Kidney (tissue), 14 donors: Measurements from ENCODE around the gene RGP1. TPM values are rescaled to one million over a fixed set of nuclear protein-coding genes. Genes with fewer than 3 reads are reported as not detected.
A peak's percentile ranks its signal among the peaks of the same experiment; 100 is the strongest.

Experiments
- DNase-seq, 5 donors: peaks; one replicate each; pipeline ENCODE4 v3.0.0-alpha.2; 2013 to 2020
- FAIRE-seq: peaks from 2 replicates; lab custom pipeline; 2012; peaks lifted over from hg19 to GRCh38; lab: Jason Lieb, UNC
- H3K27ac ChIP-seq, 2 donors: one replicate each; pipeline ENCODE4 v1.7.0; 2013; ENCODE audit warnings: low read depth in 2 of 2, low read length in 2 of 2, inconsistent platforms in 1 of 2
- H3K27me3 ChIP-seq: one replicate; pipeline ENCODE4 v1.7.1; 2013; ENCODE audit warnings: low read length, inconsistent platforms; ENCODE audit not compliant: control insufficient read depth, insufficient read depth
- H3K36me3 ChIP-seq, 3 donors: one replicate each; pipeline versions ENCODE4 v1.7.0 to v1.7.1; 2013; ENCODE audit warnings: low read length in 3 of 3, control low read depth in 1 of 3, inconsistent platforms in 1 of 3; ENCODE audit not compliant: insufficient read depth in 3 of 3, control insufficient read depth in 2 of 3
- H3K4me1 ChIP-seq, 3 donors: one replicate each; pipeline versions ENCODE4 v1.7.0 to v1.7.1; 2013; ENCODE audit warnings: low read length in 3 of 3, inconsistent platforms in 1 of 3, low read depth in 1 of 3; ENCODE audit not compliant: control insufficient read depth in 2 of 3, insufficient read depth in 2 of 3
- H3K4me3 ChIP-seq, 3 donors: one replicate each; pipeline versions ENCODE4 v1.7.0 to v1.8.1; 2013; ENCODE audit warnings: low read length in 3 of 3, control low read depth in 1 of 3, inconsistent platforms in 1 of 3
- H3K9ac ChIP-seq, 3 donors: one replicate each; pipeline versions ENCODE4 v1.7.0 to v1.7.1; 2013; ENCODE audit warnings: low read length in 3 of 3, control low read depth in 1 of 3, inconsistent platforms in 1 of 3
- H3K9me3 ChIP-seq, 3 donors: one replicate each; pipeline versions ENCODE4 v1.7.0 to v1.7.1; 2013; ENCODE audit warnings: low read length in 3 of 3, control low read depth in 1 of 3, inconsistent platforms in 1 of 3; ENCODE audit not compliant: control insufficient read depth in 2 of 3, insufficient read depth in 1 of 3
- intact Hi-C: fragments of 100-400 bp; cut with DNase I; formaldehyde crosslinking; loops from one replicate; pipeline ENCODE4 v1.11.1; 2022
- microRNA-seq: library from miRNA; unstranded; fragments of <30 nt; microRNA quantifications from one replicate; pipeline ENCODE4 v1.2.0, GENCODE V29; 2020
- polyA plus RNA-seq: library from polyadenylated mRNA; stranded (reverse); fragments of 350-450 nt; fragmentation: Illumina TruSeq; extraction: RNeasy Lipid Tissue Mini Kit (QIAGEN cat#74804); gene quantifications from one replicate; pipeline ENCODE4 v1.2.3, GENCODE V29; 2014; ENCODE audit warnings: low read depth, low replicate concordance; ENCODE audit not compliant: insufficient read depth
- total RNA-seq: library from RNA; stranded (reverse); fragmentation: NEBNext Ultra II Directional; extraction: Animal tissue kit (Norgen Biotek cat#: 25700); gene quantifications from one replicate; pipeline ENCODE4 v1.2.1, GENCODE V29; 2021
- TF ChIP-seq, protein P1 (sequence below): IDR thresholded peaks from 3 replicates; pipeline ENCODE4 v1.5.1; 2012; ENCODE audit warnings: mild to moderate bottlenecking, moderate library complexity, borderline replicate concordance; ENCODE audit not compliant: insufficient read depth; ENCODE audit errors: extremely low read depth
- donor health status: control.
- donor health status: control.
- donor health status: control.
- donor health status: control.
- donor health status: control.
- donor health status: DM: yes; HTN: yes; CAD: no.
- donor health status: Normal renal cell carcinoma (clear cell type).

RGP1 gene
- total and polyA plus RNA-seq, 2 donors from 2014 or later, result 11.0 to 39.2 TPM

DNA sequence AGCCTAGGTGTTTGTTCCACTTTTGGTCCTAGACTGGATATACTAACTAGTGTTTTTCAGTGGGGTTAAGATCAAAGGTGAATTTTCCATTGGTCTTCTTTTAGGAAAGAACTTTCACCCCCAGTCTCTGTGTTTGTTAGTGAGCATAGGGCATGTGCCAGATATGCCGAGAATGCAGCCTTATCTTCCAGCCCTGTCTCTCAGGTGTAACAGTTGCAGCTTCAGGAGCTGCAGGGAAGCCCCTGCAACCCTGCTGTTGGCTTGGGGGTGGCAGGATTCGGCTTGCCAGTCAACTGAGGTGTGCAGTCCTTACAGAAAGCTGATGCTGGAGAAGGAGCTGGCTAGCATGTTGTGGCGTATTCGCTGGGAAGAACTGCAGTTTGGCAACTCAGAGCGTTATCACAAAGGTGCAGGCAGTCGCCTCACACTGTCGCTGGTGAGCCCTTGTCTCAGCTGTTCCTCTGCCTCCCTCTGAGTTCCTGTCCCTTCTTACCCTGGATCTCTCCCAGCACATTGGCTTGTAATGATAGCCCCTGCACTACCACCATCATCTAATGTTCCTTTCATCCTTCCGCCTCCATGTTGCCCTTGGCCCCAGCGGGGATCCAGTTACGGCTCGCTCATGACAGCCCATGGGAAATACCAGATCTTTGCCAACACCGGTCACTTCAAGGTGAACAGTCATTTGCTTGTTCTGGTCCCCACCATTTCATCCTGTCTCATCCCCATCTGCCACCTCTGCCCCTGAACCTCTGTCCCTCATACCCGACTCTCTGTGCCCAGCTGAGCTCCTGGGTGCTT, 52.4 kb downstream of the RGP1 start:
- FAIRE-seq (no peak), DNase-seq (peak in 3 of 5 donors; percentile 30 to 44 (median 40))
- no peak overlapping the region for H3K27ac ChIP-seq
- no peaks in the 10 kb centered on the region for H3K4me1 ChIP-seq
- no peak overlapping the region for H3K9ac ChIP-seq
- TF ChIP-seq, protein P1, sequence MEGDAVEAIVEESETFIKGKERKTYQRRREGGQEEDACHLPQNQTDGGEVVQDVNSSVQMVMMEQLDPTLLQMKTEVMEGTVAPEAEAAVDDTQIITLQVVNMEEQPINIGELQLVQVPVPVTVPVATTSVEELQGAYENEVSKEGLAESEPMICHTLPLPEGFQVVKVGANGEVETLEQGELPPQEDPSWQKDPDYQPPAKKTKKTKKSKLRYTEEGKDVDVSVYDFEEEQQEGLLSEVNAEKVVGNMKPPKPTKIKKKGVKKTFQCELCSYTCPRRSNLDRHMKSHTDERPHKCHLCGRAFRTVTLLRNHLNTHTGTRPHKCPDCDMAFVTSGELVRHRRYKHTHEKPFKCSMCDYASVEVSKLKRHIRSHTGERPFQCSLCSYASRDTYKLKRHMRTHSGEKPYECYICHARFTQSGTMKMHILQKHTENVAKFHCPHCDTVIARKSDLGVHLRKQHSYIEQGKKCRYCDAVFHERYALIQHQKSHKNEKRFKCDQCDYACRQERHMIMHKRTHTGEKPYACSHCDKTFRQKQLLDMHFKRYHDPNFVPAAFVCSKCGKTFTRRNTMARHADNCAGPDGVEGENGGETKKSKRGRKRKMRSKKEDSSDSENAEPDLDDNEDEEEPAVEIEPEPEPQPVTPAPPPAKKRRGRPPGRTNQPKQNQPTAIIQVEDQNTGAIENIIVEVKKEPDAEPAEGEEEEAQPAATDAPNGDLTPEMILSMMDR, result no peak
- no peaks in the 10 kb centered on the region for H3K27me3 ChIP-seq
- intact Hi-C loops, result no loop called here
- no peaks in the 10 kb centered on the region for H3K9me3 ChIP-seq
- H3K36me3 ChIP-seq, result peaks cover 0 to 15% (median 2%) of the 10 kb centered on the region in 3 donors
- no peak overlapping the region for H3K4me3 ChIP-seq

DNA sequence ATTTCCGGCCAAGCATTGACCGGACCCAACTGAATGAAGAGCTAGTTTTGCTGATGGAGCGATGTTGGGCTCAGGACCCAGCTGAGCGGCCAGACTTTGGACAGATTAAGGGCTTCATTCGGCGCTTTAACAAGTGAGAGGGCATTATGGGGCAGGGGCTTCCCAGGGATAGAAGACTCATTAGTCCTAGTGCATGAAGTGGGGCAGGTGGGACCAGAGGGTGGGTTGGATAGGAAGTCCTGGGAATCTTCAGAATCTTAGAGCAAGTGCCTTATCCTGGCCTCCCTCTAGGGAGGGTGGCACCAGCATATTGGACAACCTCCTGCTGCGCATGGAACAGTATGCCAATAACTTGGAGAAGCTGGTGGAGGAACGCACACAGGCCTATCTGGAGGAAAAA, 57.0 kb downstream of the RGP1 start:
- Histone ChIP-seq H3K4me3 (no peak overlapping the region), H3K27me3 (no peaks in the 10 kb centered on the region), H3K27ac (no peak overlapping the region), H3K9ac (no peak overlapping the region), H3K4me1 (no peaks in the 10 kb centered on the region), H3K9me3 (no peaks in the 10 kb centered on the region), H3K36me3 (peaks cover 2 to 24% (median 9%) of the 10 kb centered on the region in 3 donors)
- FAIRE-seq (no peak), DNase-seq (peak in 1 of 5 donors; percentile 12)
- intact Hi-C loops, result no loop called here
- TF ChIP-seq, protein P1, result no peak

Small RNA genes lying within 50 kb of the gene (microRNA-seq; reads per million reads assigned to microRNA genes)
- gene MIR6852 (not detected), gene MIR6853 (not detected)

Other genes with a start within 250 kb of the RGP1 start
- 35.8 TPM for gene TESK1, start 144.0 kb upstream of the RGP1 start, total RNA-seq
- gene TESK1, start 144.0 kb upstream of the RGP1 start, polyA plus RNA-seq, result 34.6 TPM
- 7.1 TPM for gene CD72, start 130.9 kb upstream of the RGP1 start, total RNA-seq
- gene CD72, start 130.9 kb upstream of the RGP1 start, polyA plus RNA-seq, result 2.3 TPM
- 3.1 TPM for gene SIT1, start 98.4 kb upstream of the RGP1 start, total RNA-seq
- 0.32 TPM for gene SIT1, start 98.4 kb upstream of the RGP1 start, polyA plus RNA-seq
- 36,256 TPM for gene RMRP, start 91.3 kb upstream of the RGP1 start, total RNA-seq
- not detected for gene RMRP, start 91.3 kb upstream of the RGP1 start, polyA plus RNA-seq
- gene CCDC107, start 91.0 kb upstream of the RGP1 start, total RNA-seq, result 26.8 TPM
- gene CCDC107, start 91.0 kb upstream of the RGP1 start, polyA plus RNA-seq, result 52.3 TPM
- gene ARHGEF39, start 84.1 kb upstream of the RGP1 start, total RNA-seq, result 0.72 TPM
- 0.17 TPM for gene ARHGEF39, start 84.1 kb upstream of the RGP1 start, polyA plus RNA-seq
- gene CA9, start 75.4 kb upstream of the RGP1 start, total RNA-seq, result 0.85 TPM
- 0.67 TPM for gene CA9, start 75.4 kb upstream of the RGP1 start, polyA plus RNA-seq
- 218 TPM for gene TPM2, start 59.4 kb upstream of the RGP1 start, total RNA-seq
- gene TPM2, start 59.4 kb upstream of the RGP1 start, polyA plus RNA-seq, result 287 TPM
- gene TLN1, start 17.1 kb upstream of the RGP1 start, total RNA-seq, result 376 TPM
- gene TLN1, start 17.1 kb upstream of the RGP1 start, polyA plus RNA-seq, result 71.7 TPM
- 40.5 TPM for gene CREB3, start 16.6 kb upstream of the RGP1 start, total RNA-seq
- gene CREB3, start 16.6 kb upstream of the RGP1 start, polyA plus RNA-seq, result 52.0 TPM
- 93.2 TPM for gene GBA2, start 59 bp upstream of the RGP1 start, total RNA-seq
- gene GBA2, start 59 bp upstream of the RGP1 start, polyA plus RNA-seq, result 83.2 TPM
- 0.47 TPM for gene MSMP, start 5.0 kb downstream of the RGP1 start, total RNA-seq
- gene MSMP, start 5.0 kb downstream of the RGP1 start, polyA plus RNA-seq, result not detected
- gene NPR2, start 42.3 kb downstream of the RGP1 start, total RNA-seq, result 17.0 TPM
- gene NPR2, start 42.3 kb downstream of the RGP1 start, polyA plus RNA-seq, result 11.4 TPM
- 6.1 TPM for gene SPAG8, start 63.0 kb downstream of the RGP1 start, total RNA-seq
- gene SPAG8, start 63.0 kb downstream of the RGP1 start, polyA plus RNA-seq, result 2.4 TPM
- 55.1 TPM for gene HINT2, start 65.8 kb downstream of the RGP1 start, total RNA-seq
- 307 TPM for gene HINT2, start 65.8 kb downstream of the RGP1 start, polyA plus RNA-seq
- gene FAM221B, start 79.4 kb downstream of the RGP1 start, total RNA-seq, result not detected
- not detected for gene FAM221B, start 79.4 kb downstream of the RGP1 start, polyA plus RNA-seq
- gene TMEM8B, start 79.9 kb downstream of the RGP1 start, total RNA-seq, result 18.3 TPM
- 17.6 TPM for gene TMEM8B, start 79.9 kb downstream of the RGP1 start, polyA plus RNA-seq
- gene OR13J1, start 121.1 kb downstream of the RGP1 start, total RNA-seq, result not detected
- not detected for gene OR13J1, start 121.1 kb downstream of the RGP1 start, polyA plus RNA-seq
- 51.2 TPM for gene HRCT1, start 156.9 kb downstream of the RGP1 start, total RNA-seq
- gene HRCT1, start 156.9 kb downstream of the RGP1 start, polyA plus RNA-seq, result 13.3 TPM
- 5.3 TPM for gene SPAAR, start 160.2 kb downstream of the RGP1 start, total RNA-seq
- 3.2 TPM for gene SPAAR, start 160.2 kb downstream of the RGP1 start, polyA plus RNA-seq
- not detected for gene OR2S2, start 208.9 kb downstream of the RGP1 start, total RNA-seq
- not detected for gene OR2S2, start 208.9 kb downstream of the RGP1 start, polyA plus RNA-seq